ENCODE measurements around the gene ASTE1.

Gene ASTE1

GRCh38 chr3:131008326-131008725, 18.3 kb downstream of the ASTE1 start:
- Histone ChIP-seq H3K4me3 (ENCODE audit: low read depth, low read length) (no peak overlapping the region), H3K36me3 (ENCODE audit: control insufficient read depth, insufficient read depth, low read length) (peaks cover 43% of the 10 kb centered on the region), H3K27ac (ENCODE audit: low read depth, low read length) (no peak overlapping the region), H3K4me1 (ENCODE audit: control insufficient read depth, insufficient read depth, low read length) (no peaks in the 10 kb centered on the region), H3K27me3 (ENCODE audit: control insufficient read depth, insufficient read depth, low read length) (no peaks in the 10 kb centered on the region), H3K9ac (ENCODE audit: low read length) (no peak overlapping the region), H3K9me3 (ENCODE audit: control insufficient read depth, insufficient read depth, low read depth, low read length) (no peaks in the 10 kb centered on the region)

- Histone ChIP-seq H3K4me3 (ENCODE audit: low read depth, low read length) (no peak overlapping the region), H3K9ac (ENCODE audit: low read length) (no peak overlapping the region), H3K4me1 (ENCODE audit: control insufficient read depth, insufficient read depth, low read length) (no peaks in the 10 kb centered on the region), H3K27me3 (ENCODE audit: control insufficient read depth, insufficient read depth, low read length) (no peaks in the 10 kb centered on the region), H3K27ac (ENCODE audit: low read depth, low read length) (no peak overlapping the region), H3K9me3 (ENCODE audit: control insufficient read depth, insufficient read depth, low read depth, low read length) (no peaks in the 10 kb centered on the region), H3K36me3 (ENCODE audit: control insufficient read depth, insufficient read depth, low read length) (peaks cover 39% of the 10 kb centered on the region)
These were observed 18.8 kb downstream of the ASTE1 start for GRCh38 chr3:131007782-131008181.

GRCh38 chr3:131007256-131007655, 19.4 kb downstream of the ASTE1 start:
- no peak overlapping the region for H3K27ac ChIP-seq (ENCODE audit: low read depth, low read length)
- H3K9ac ChIP-seq (ENCODE audit: low read length), result no peak overlapping the region
- H3K4me1 ChIP-seq (ENCODE audit: control insufficient read depth, insufficient read depth, low read length), result no peaks in the 10 kb centered on the region
- no peak overlapping the region for H3K4me3 ChIP-seq (ENCODE audit: low read depth, low read length)
- H3K27me3 ChIP-seq (ENCODE audit: control insufficient read depth, insufficient read depth, low read length), result no peaks in the 10 kb centered on the region
- no peaks in the 10 kb centered on the region for H3K9me3 ChIP-seq (ENCODE audit: control insufficient read depth, insufficient read depth, low read depth, low read length)
- peaks cover 37% of the 10 kb centered on the region for H3K36me3 ChIP-seq (ENCODE audit: control insufficient read depth, insufficient read depth, low read length)

- Histone ChIP-seq H3K27me3 (ENCODE audit: control insufficient read depth, insufficient read depth, low read length) (no peaks in the 10 kb centered on the region), H3K4me3 (ENCODE audit: low read depth, low read length) (no peak overlapping the region), H3K4me1 (ENCODE audit: control insufficient read depth, insufficient read depth, low read length) (no peaks in the 10 kb centered on the region), H3K36me3 (ENCODE audit: control insufficient read depth, insufficient read depth, low read length) (peaks cover 43% of the 10 kb centered on the region), H3K27ac (ENCODE audit: low read depth, low read length) (no peak overlapping the region), H3K9me3 (ENCODE audit: control insufficient read depth, insufficient read depth, low read depth, low read length) (no peaks in the 10 kb centered on the region), H3K9ac (ENCODE audit: low read length) (no peak overlapping the region)
These were observed 22.0 kb downstream of the ASTE1 start for GRCh38 chr3:131004603-131005002.

GRCh38 chr3:131001071-131001470, 25.6 kb downstream of the ASTE1 start:
- H3K27me3 ChIP-seq (ENCODE audit: control insufficient read depth, insufficient read depth, low read length), result no peaks in the 10 kb centered on the region
- H3K4me1 ChIP-seq (ENCODE audit: control insufficient read depth, insufficient read depth, low read length), result no peaks in the 10 kb centered on the region
- H3K9me3 ChIP-seq (ENCODE audit: control insufficient read depth, insufficient read depth, low read depth, low read length), result no peaks in the 10 kb centered on the region
- H3K36me3 ChIP-seq (ENCODE audit: control insufficient read depth, insufficient read depth, low read length), result peaks cover 58% of the 10 kb centered on the region
- H3K27ac ChIP-seq (ENCODE audit: low read depth, low read length), result no peak overlapping the region
- no peak overlapping the region for H3K9ac ChIP-seq (ENCODE audit: low read length)
- H3K4me3 ChIP-seq (ENCODE audit: low read depth, low read length), result no peak overlapping the region

GRCh38 chr3:130997289-130997688, 29.3 kb downstream of the ASTE1 start:
- Histone ChIP-seq H3K36me3 (ENCODE audit: control insufficient read depth, insufficient read depth, low read length) (peaks cover 57% of the 10 kb centered on the region), H3K9me3 (ENCODE audit: control insufficient read depth, insufficient read depth, low read depth, low read length) (no peaks in the 10 kb centered on the region), H3K4me3 (ENCODE audit: low read depth, low read length) (no peak overlapping the region), H3K27ac (ENCODE audit: low read depth, low read length) (no peak overlapping the region), H3K9ac (ENCODE audit: low read length) (no peak overlapping the region), H3K27me3 (ENCODE audit: control insufficient read depth, insufficient read depth, low read length) (no peaks in the 10 kb centered on the region), H3K4me1 (ENCODE audit: control insufficient read depth, insufficient read depth, low read length) (no peaks in the 10 kb centered on the region)

GRCh38 chr3:130992344-130992743, 34.3 kb downstream of the ASTE1 start:
- H3K4me1 ChIP-seq (ENCODE audit: control insufficient read depth, insufficient read depth, low read length), result no peaks in the 10 kb centered on the region
- no peak overlapping the region for H3K9ac ChIP-seq (ENCODE audit: low read length)
- no peak overlapping the region for H3K27ac ChIP-seq (ENCODE audit: low read depth, low read length)
- H3K9me3 ChIP-seq (ENCODE audit: control insufficient read depth, insufficient read depth, low read depth, low read length), result no peaks in the 10 kb centered on the region
- no peak overlapping the region for H3K4me3 ChIP-seq (ENCODE audit: low read depth, low read length)
- H3K27me3 ChIP-seq (ENCODE audit: control insufficient read depth, insufficient read depth, low read length), result no peaks in the 10 kb centered on the region
- peaks cover 30% of the 10 kb centered on the region for H3K36me3 ChIP-seq (ENCODE audit: control insufficient read depth, insufficient read depth, low read length)

- Histone ChIP-seq H3K9me3 (ENCODE audit: control insufficient read depth, insufficient read depth, low read depth, low read length) (no peaks in the 10 kb centered on the region), H3K36me3 (ENCODE audit: control insufficient read depth, insufficient read depth, low read length) (peaks cover 18% of the 10 kb centered on the region), H3K4me3 (ENCODE audit: low read depth, low read length) (no peak overlapping the region), H3K27me3 (ENCODE audit: control insufficient read depth, insufficient read depth, low read length) (no peaks in the 10 kb centered on the region), H3K27ac (ENCODE audit: low read depth, low read length) (no peak overlapping the region), H3K4me1 (ENCODE audit: control insufficient read depth, insufficient read depth, low read length) (no peaks in the 10 kb centered on the region), H3K9ac (ENCODE audit: low read length) (no peak overlapping the region)
These were observed 35.5 kb downstream of the ASTE1 start for GRCh38 chr3:130991126-130991525.

- no peaks in the 10 kb centered on the region for H3K27me3 ChIP-seq (ENCODE audit: control insufficient read depth, insufficient read depth, low read length)
- H3K4me1 ChIP-seq (ENCODE audit: control insufficient read depth, insufficient read depth, low read length), result no peaks in the 10 kb centered on the region
- H3K4me3 ChIP-seq (ENCODE audit: low read depth, low read length), result no peak overlapping the region
- H3K9ac ChIP-seq (ENCODE audit: low read length), result no peak overlapping the region
- H3K27ac ChIP-seq (ENCODE audit: low read depth, low read length), result no peak overlapping the region
- H3K36me3 ChIP-seq (ENCODE audit: control insufficient read depth, insufficient read depth, low read length), result peaks cover 16% of the 10 kb centered on the region
- no peaks in the 10 kb centered on the region for H3K9me3 ChIP-seq (ENCODE audit: control insufficient read depth, insufficient read depth, low read depth, low read length)
These were observed 36.3 kb downstream of the ASTE1 start for GRCh38 chr3:130990282-130990681.

GRCh38 chr3:130981469-130981868, 45.2 kb downstream of the ASTE1 start:
- H3K9me3 ChIP-seq (ENCODE audit: control insufficient read depth, insufficient read depth, low read depth, low read length), result no peaks in the 10 kb centered on the region
- no peak overlapping the region for H3K9ac ChIP-seq (ENCODE audit: low read length)
- peaks cover 8% of the 10 kb centered on the region for H3K36me3 ChIP-seq (ENCODE audit: control insufficient read depth, insufficient read depth, low read length)
- no peak overlapping the region for H3K4me3 ChIP-seq (ENCODE audit: low read depth, low read length)
- H3K27me3 ChIP-seq (ENCODE audit: control insufficient read depth, insufficient read depth, low read length), result no peaks in the 10 kb centered on the region
- H3K4me1 ChIP-seq (ENCODE audit: control insufficient read depth, insufficient read depth, low read length), result no peaks in the 10 kb centered on the region
- H3K27ac ChIP-seq (ENCODE audit: low read depth, low read length), result no peak overlapping the region

- Histone ChIP-seq H3K27ac (ENCODE audit: low read depth, low read length) (no peak overlapping the region), H3K9me3 (ENCODE audit: control insufficient read depth, insufficient read depth, low read depth, low read length) (no peaks in the 10 kb centered on the region), H3K27me3 (ENCODE audit: control insufficient read depth, insufficient read depth, low read length) (no peaks in the 10 kb centered on the region), H3K9ac (ENCODE audit: low read length) (no peak overlapping the region), H3K4me3 (ENCODE audit: low read depth, low read length) (no peak overlapping the region), H3K36me3 (ENCODE audit: control insufficient read depth, insufficient read depth, low read length) (peaks cover 16% of the 10 kb centered on the region), H3K4me1 (ENCODE audit: control insufficient read depth, insufficient read depth, low read length) (no peaks in the 10 kb centered on the region)
These were observed 47.5 kb downstream of the ASTE1 start for GRCh38 chr3:130979117-130979516.

- Histone ChIP-seq H3K27me3 (ENCODE audit: control insufficient read depth, insufficient read depth, low read length) (no peaks in the 10 kb centered on the region), H3K9ac (ENCODE audit: low read length) (no peak overlapping the region), H3K9me3 (ENCODE audit: control insufficient read depth, insufficient read depth, low read depth, low read length) (no peaks in the 10 kb centered on the region), H3K36me3 (ENCODE audit: control insufficient read depth, insufficient read depth, low read length) (peaks cover 21% of the 10 kb centered on the region), H3K4me1 (ENCODE audit: control insufficient read depth, insufficient read depth, low read length) (no peaks in the 10 kb centered on the region), H3K27ac (ENCODE audit: low read depth, low read length) (no peak overlapping the region), H3K4me3 (ENCODE audit: low read depth, low read length) (no peak overlapping the region)
These were observed 49.9 kb downstream of the ASTE1 start for GRCh38 chr3:130976706-130977105.

Data from HUES6 (cell line).